GOT3 (cell line): ENCODE results near the gene PMPCA.

Experiments used
- DNase-seq: peaks from one replicate; lab custom pipeline; 2025; ENCODE audit warnings: mixed read lengths; lab: John Stamatoyannopoulos, UW

Gene PMPCA

GRCh38 chr9:136436055-136436634 is 25.7 kb downstream of the PMPCA start:
- DNase-seq: no peak

GRCh38 chr9:136437430-136437829 is 27.0 kb downstream of the PMPCA start:
- DNase-seq: no peak

- DNase-seq: no peak
Measured at GRCh38 chr9:136437839-136438547, 27.5 kb downstream of the PMPCA start.

GRCh38 chr9:136438548-136439480 is 28.4 kb downstream of the PMPCA start:
- DNase-seq: no peak

GRCh38 chr9:136439481-136440408 is 29.3 kb downstream of the PMPCA start, which contains the start of gene INPP5E:
Gene INPP5E (minus strand): TSS chr9:136439845. CDS start chr9:136439419, 426 bp downstream.
- peak; percentile 51 for DNase-seq

- DNase-seq: no peak
Measured at GRCh38 chr9:136441191-136441680, 30.8 kb downstream of the PMPCA start.

GRCh38 chr9:136441681-136442245 is 31.3 kb downstream of the PMPCA start:
- DNase-seq: no peak

GRCh38 chr9:136442265-136442664 is 31.8 kb downstream of the PMPCA start:
- no peak for DNase-seq

GRCh38 chr9:136443087-136443486 is 32.6 kb downstream of the PMPCA start:
- DNase-seq: no peak

GRCh38 chr9:136443687-136444086 is 33.2 kb downstream of the PMPCA start:
- DNase-seq: no peak

- no peak for DNase-seq
Measured at GRCh38 chr9:136444102-136444501, 33.6 kb downstream of the PMPCA start.

GRCh38 chr9:136445799-136446198 is 35.3 kb downstream of the PMPCA start:
- no peak for DNase-seq

GRCh38 chr9:136447173-136447778 is 36.8 kb downstream of the PMPCA start:
- no peak for DNase-seq

- DNase-seq: no peak
Measured at GRCh38 chr9:136448655-136449054, 38.2 kb downstream of the PMPCA start.

GRCh38 chr9:136451221-136451877 is 40.9 kb downstream of the PMPCA start:
- DNase-seq: no peak

- no peak for DNase-seq
Measured at GRCh38 chr9:136453326-136453725, 42.9 kb downstream of the PMPCA start.

- DNase-seq: no peak
Measured at GRCh38 chr9:136454026-136454796, 43.8 kb downstream of the PMPCA start.

GRCh38 chr9:136455043-136456002 is 44.9 kb downstream of the PMPCA start:
- DNase-seq: no peak
